HepG2 (cell line): ENCODE data around the gene BEAN1. TPM values are rescaled to one million over a fixed set of nuclear protein-coding genes. Genes with fewer than 3 reads are reported as not detected.

ENCODE experiments used
- CHD4 ChIP-seq: fragments of 200-600 bp; sonication (generic); IDR thresholded peaks from 2 replicates; pipeline ENCODE4 v1.7.0; 2017; ENCODE audit warnings: mild to moderate bottlenecking, low read length, borderline replicate concordance
- IKZF5 ChIP-seq: IDR thresholded peaks from 2 replicates; pipeline ENCODE4 v1.6.1; 2018; ENCODE audit warnings: missing genetic modification reagents, mild to moderate bottlenecking, missing compliant biosample characterization
- NFE2L2 ChIP-seq: fragments of 150-350 bp; IDR thresholded peaks from 2 replicates; pipeline ENCODE4 v1.6.1; 2014; ENCODE audit warnings: low read length
- PRDM4 ChIP-seq: sonication (generic); formaldehyde crosslinking; IDR thresholded peaks from 2 replicates; pipeline ENCODE4 v1.9.0; 2021; ENCODE audit warnings: missing genetic modification reagents, borderline replicate concordance
- SKIL ChIP-seq: sonication (generic); formaldehyde crosslinking; IDR thresholded peaks from 2 replicates; pipeline ENCODE4 v1.8.0; 2022; ENCODE audit warnings: missing genetic modification reagents, mild to moderate bottlenecking, moderate library complexity, borderline replicate concordance
- SPEN ChIP-seq: sonication (generic); formaldehyde crosslinking; IDR thresholded peaks from 2 replicates; pipeline ENCODE4 v1.5.1; 2020; ENCODE audit warnings: low read depth, mild to moderate bottlenecking, missing genetic modification reagents
- TGIF2 ChIP-seq: IDR thresholded peaks from 2 replicates; pipeline ENCODE4 v1.6.1; 2016; ENCODE audit warnings: control low read depth, missing compliant biosample characterization
- USF2 ChIP-seq, 2 experiments: sonication (generic) in 1 of 2; formaldehyde crosslinking in 1 of 2; IDR thresholded peaks; 2 replicates each; pipeline versions ENCODE4 v1.5.1 to v1.6.1; 2011 to 2020; ENCODE audit warnings: borderline replicate concordance in 1 of 2, low read depth in 1 of 2, low read length in 1 of 2, mild to moderate bottlenecking in 1 of 2, missing genetic modification reagents in 1 of 2, moderate library complexity in 1 of 2
- ZBTB8A ChIP-seq: sonication (generic); formaldehyde crosslinking; IDR thresholded peaks from 2 replicates; pipeline ENCODE4 v1.4.0; 2020; ENCODE audit warnings: mild to moderate bottlenecking, low read depth, missing genetic modification reagents, borderline replicate concordance
- ZNF12 ChIP-seq: sonication (generic); formaldehyde crosslinking; IDR thresholded peaks from 2 replicates; pipeline ENCODE4 v1.5.0; 2020; ENCODE audit warnings: missing genetic modification reagents
- ZNF274 ChIP-seq: sonication (generic); formaldehyde crosslinking; IDR thresholded peaks from 2 replicates; pipeline ENCODE4 v1.5.1; 2020; ENCODE audit warnings: mild to moderate bottlenecking, missing genetic modification reagents
- ZNF367 ChIP-seq: sonication (generic); formaldehyde crosslinking; IDR thresholded peaks from 2 replicates; pipeline ENCODE4 v1.4.0; 2020; ENCODE audit warnings: missing genetic modification reagents, borderline replicate concordance
- ZNF513 ChIP-seq: sonication (generic); formaldehyde crosslinking; conservative IDR thresholded peaks from 2 replicates; pipeline ENCODE4 v1.5.0; 2020; ENCODE audit warnings: missing genetic modification reagents
- ZNF770 ChIP-seq: sonication (generic); formaldehyde crosslinking; IDR thresholded peaks from 2 replicates; pipeline ENCODE4 v1.5.0; 2020; ENCODE audit warnings: mild to moderate bottlenecking, missing genetic modification reagents
- ZNF879 ChIP-seq: sonication (generic); formaldehyde crosslinking; IDR thresholded peaks from 2 replicates; pipeline ENCODE4 v1.8.1; 2023; ENCODE audit warnings: missing genetic modification reagents
- polyA plus RNA-seq, 8 experiments: library from polyadenylated mRNA; depleted of rRNA in 3 of 8; stranded (reverse) in 7 of 8; unstranded in 1 of 8; fragments of >200 nt; fragmentation: Illumina TruSeq in 4 of 8; extraction: Trizol in 4 of 8; gene quantifications; 2 replicates each; pipeline versions ENCODE4 v1.2.1 to v1.2.3, GENCODE V29; 2011 to 2016; ENCODE audit warnings: low read depth in 4 of 8, missing spikeins in 1 of 8, mixed read lengths in 1 of 8; ENCODE audit not compliant: insufficient read depth in 1 of 8
- total RNA-seq, 5 experiments: library from RNA; depleted of rRNA; stranded (reverse); fragments of >200 nt; fragmentation: Illumina TruSeq; extraction: Trizol; gene quantifications; 2 replicates each; pipeline ENCODE4 v1.2.3, GENCODE V29; 2016; ENCODE audit warnings: low read depth in 1 of 5

BEAN1 gene
- total and polyA plus RNA-seq, 2 of the 13 experiments (the other 11 are each of a cell fraction or from before 2014, with no cell fraction given) = 0.53 to 1.4 TPM

GRCh38 chr16:66386629-66387622 is 40.2 kb upstream of the BEAN1 start (continued):
- TF ChIP-seq ZNF367 (CRISPR knock-in tag) = no peak
- peak; percentile 35; the same call in 1 of the 2 replicates for TF ChIP-seq SKIL (CRISPR knock-in tag)
- no peak for TF ChIP-seq NFE2L2
- TF ChIP-seq ZNF274 = no peak
- TF ChIP-seq SPEN (CRISPR knock-in tag) = no peak
- no peak for TF ChIP-seq ZNF513 (CRISPR knock-in tag)
- no peak for TF ChIP-seq CHD4
- no peak for TF ChIP-seq IKZF5 (CRISPR knock-in tag)
- TF ChIP-seq ZNF12 (CRISPR knock-in tag) = no peak
- no peak for TF ChIP-seq ZBTB8A
- no peak for TF ChIP-seq USF2 (IDR thresholded peaks at IDR 0.05; ENCODE audit: low read depth, low read length)
- TF ChIP-seq USF2 (CRISPR knock-in tag; IDR thresholded peaks at IDR 0.05; ENCODE audit: borderline replicate concordance) = no peak
- TF ChIP-seq ZNF770 (CRISPR knock-in tag) = no peak
- TF ChIP-seq ZNF879 (CRISPR knock-in tag) = no peak
- TF ChIP-seq TGIF2 (CRISPR knock-in tag) = no peak
- TF ChIP-seq PRDM4 (CRISPR knock-in tag) = no peak
